Activated CD8-positive, alpha-beta T cell treated with anti-CD3 and anti-CD28 coated beads for 36 hours (primary cell): ENCODE results near the gene ST3GAL3. TPM values are rescaled to one million over a fixed set of nuclear protein-coding genes. Genes with fewer than 3 reads are reported as not detected.

ENCODE experiments used
- ATAC-seq: fragments of 200-7000 bp; cut with Tn5 transposase; one replicate; pipeline ENCODE4 v1.10.0; 2021; ENCODE audit warnings: mild to moderate bottlenecking, moderate library complexity
- CTCF ChIA-PET: fragments of 350-600 bp; sonication (Branson Sonifier 250); formaldehyde crosslinking; loops from one replicate; lab custom pipeline; 2021; ENCODE audit warnings: antibody characterized with exemption; lab: Charles Lee
- POLR2A ChIA-PET: fragments of 350-600 bp; sonication (Branson Sonifier 250); formaldehyde crosslinking; loops from one replicate; lab custom pipeline; 2021; ENCODE audit warnings: antibody characterized with exemption; lab: Charles Lee
- DNase-seq: peaks from one replicate; pipeline ENCODE4 v3.0.0-alpha.2; 2020
- H3K27ac Mint-ChIP-seq: one replicate; pipeline ENCODE4 v1.8.0; 2021; ENCODE audit warnings: mild to moderate bottlenecking, mixed read lengths
- H3K27me3 Mint-ChIP-seq: one replicate; pipeline ENCODE4 v1.8.0; 2021; ENCODE audit warnings: mixed read lengths
- H3K36me3 Mint-ChIP-seq: one replicate; pipeline ENCODE4 v1.8.0; 2021; ENCODE audit warnings: low read depth, mixed read lengths
- H3K4me1 Mint-ChIP-seq: one replicate; pipeline ENCODE4 v1.8.0; 2021; ENCODE audit warnings: low read depth, mixed read lengths
- H3K4me3 Mint-ChIP-seq: one replicate; pipeline ENCODE4 v1.8.0; 2021; ENCODE audit warnings: mild to moderate bottlenecking, moderate library complexity, mixed read lengths
- H3K9me3 Mint-ChIP-seq: one replicate; pipeline ENCODE4 v1.8.0; 2021; ENCODE audit warnings: mixed read lengths
- CTCF ChIP-seq: fragments of 200-600 bp; IDR thresholded peaks from one replicate; pipeline ENCODE4 v1.8.0; 2022; ENCODE audit warnings: antibody characterized with exemption, mild to moderate bottlenecking
- intact Hi-C: fragments of 100-400 bp; cut with micrococcal nuclease; formaldehyde crosslinking; loops from one replicate; pipeline ENCODE4 v1.10.0; 2022
- total RNA-seq, 2 experiments: library from RNA; stranded (reverse); gene quantifications; one replicate each; pipeline ENCODE4 v1.2.3, GENCODE V29; 2021

Gene ST3GAL3
- total RNA-seq, 2 experiments from 2014 or later = 14.5 to 20.0 TPM

DNA sequence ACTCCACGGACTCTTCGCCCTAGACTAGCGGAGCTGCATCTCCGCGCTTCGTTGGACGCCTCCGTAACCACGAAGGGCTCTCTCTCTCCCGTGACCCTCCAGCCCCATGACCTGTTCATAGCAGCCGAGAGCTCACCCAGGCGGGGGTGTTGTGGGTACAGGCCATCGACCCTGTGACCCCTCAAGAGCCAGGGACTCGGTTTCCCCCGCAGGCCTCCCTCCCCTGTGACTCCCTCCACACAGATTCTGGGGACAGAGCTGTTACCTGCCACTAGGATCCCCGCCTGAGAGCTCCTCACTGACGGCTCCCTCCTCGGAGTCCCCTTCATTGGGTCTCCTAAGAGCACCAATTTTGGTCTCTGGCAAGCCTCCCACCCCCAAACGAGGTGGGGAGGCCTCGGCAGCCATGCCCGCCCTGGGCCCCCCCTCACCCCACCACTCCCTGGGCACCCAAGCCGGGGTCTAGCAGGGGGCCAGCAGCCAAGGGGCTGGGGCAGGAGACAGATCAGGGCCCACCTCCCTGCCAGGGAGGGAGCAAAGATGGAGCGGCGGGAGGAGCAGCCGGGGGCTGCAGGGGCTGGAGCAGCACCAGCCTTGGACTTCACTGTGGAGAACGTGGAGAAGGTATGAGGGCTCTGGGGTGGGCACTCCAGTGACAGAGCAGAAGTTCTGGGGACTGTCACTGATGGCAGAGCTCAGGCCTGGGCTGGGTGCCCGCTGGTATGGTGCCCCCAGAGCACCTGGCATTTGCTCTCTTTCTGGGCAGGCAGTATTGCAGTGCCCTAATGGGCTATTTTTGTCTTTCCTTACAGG, 239.9 kb downstream of the ST3GAL3 start:
- Mint-ChIP-seq H3K4me1 (peaks cover 38% of the 10 kb centered on the region), H3K27me3 (no peaks in the 10 kb centered on the region), H3K36me3 (no peaks in the 10 kb centered on the region), H3K27ac (peak overlapping the region; percentile 90), H3K4me3 (peak overlapping the region; percentile 94), H3K9me3 (no peaks in the 10 kb centered on the region)
- no peak for ATAC-seq
- ChIA-PET POLR2A (interaction anchor here (1.0 to 1.7 kb wide), 8 partner anchors 12 to 295 kb away, joined by 3 to 9 read pairs (median 4); partner anchors contain the start of genes ATP6V0B and DPH2), CTCF (interaction anchor here (0.9 to 8.8 kb wide), 11 partner anchors 11 to 296 kb away, joined by 3 to 185 read pairs (median 3); partner anchors contain the start of genes ARTN and ATP6V0B)
- no peak for TF ChIP-seq CTCF
- intact Hi-C loops = no loop called here
- DNase-seq = peak; percentile 44

- Mint-ChIP-seq H3K9me3 (no peaks in the 10 kb centered on the region), H3K27me3 (no peaks in the 10 kb centered on the region), H3K4me1 (peaks cover 36% of the 10 kb centered on the region), H3K36me3 (no peaks in the 10 kb centered on the region), H3K4me3 (peak overlapping the region; percentile 94), H3K27ac (no peak overlapping the region)
- CTCF ChIA-PET = interaction anchor here (1.0 to 8.8 kb wide), 6 partner anchors 12 to 185 kb away, joined by 3 to 185 read pairs (median 4); partner anchors contain the start of gene ARTN
- intact Hi-C loops = no loop called here
- DNase-seq = no peak
- TF ChIP-seq CTCF = no peak
- ATAC-seq = no peak
- POLR2A ChIA-PET = interaction anchor here (1.1 to 1.3 kb wide), 6 partner anchors 13 to 32 kb away, joined by 3 to 9 read pairs (median 4); partner anchors contain the start of genes ATP6V0B and DPH2
Measured at GRCh38 chr1:43947874-43948437, 240.6 kb downstream of the ST3GAL3 start.

- POLR2A ChIA-PET = interaction anchor here (0.9 to 1.8 kb wide), 3 partner anchors 13 to 243 kb away, joined by 3 to 6 read pairs (median 4); partner anchors contain the start of gene ATP6V0B
- Mint-ChIP-seq H3K27me3 (no peaks in the 10 kb centered on the region), H3K4me3 (no peak overlapping the region), H3K4me1 (peaks cover 33% of the 10 kb centered on the region), H3K9me3 (no peaks in the 10 kb centered on the region), H3K27ac (no peak overlapping the region), H3K36me3 (no peaks in the 10 kb centered on the region)
- intact Hi-C loops = no loop called here
- DNase-seq (no peak), ATAC-seq (no peak)
- CTCF ChIA-PET = interaction anchor here (0.9 to 8.8 kb wide), 4 partner anchors 15 to 186 kb away, joined by 3 to 185 read pairs (median 4); partner anchors contain the start of gene ARTN
- no peak for TF ChIP-seq CTCF
Measured at GRCh38 chr1:43949678-43950077, 242.3 kb downstream of the ST3GAL3 start.

DNA sequence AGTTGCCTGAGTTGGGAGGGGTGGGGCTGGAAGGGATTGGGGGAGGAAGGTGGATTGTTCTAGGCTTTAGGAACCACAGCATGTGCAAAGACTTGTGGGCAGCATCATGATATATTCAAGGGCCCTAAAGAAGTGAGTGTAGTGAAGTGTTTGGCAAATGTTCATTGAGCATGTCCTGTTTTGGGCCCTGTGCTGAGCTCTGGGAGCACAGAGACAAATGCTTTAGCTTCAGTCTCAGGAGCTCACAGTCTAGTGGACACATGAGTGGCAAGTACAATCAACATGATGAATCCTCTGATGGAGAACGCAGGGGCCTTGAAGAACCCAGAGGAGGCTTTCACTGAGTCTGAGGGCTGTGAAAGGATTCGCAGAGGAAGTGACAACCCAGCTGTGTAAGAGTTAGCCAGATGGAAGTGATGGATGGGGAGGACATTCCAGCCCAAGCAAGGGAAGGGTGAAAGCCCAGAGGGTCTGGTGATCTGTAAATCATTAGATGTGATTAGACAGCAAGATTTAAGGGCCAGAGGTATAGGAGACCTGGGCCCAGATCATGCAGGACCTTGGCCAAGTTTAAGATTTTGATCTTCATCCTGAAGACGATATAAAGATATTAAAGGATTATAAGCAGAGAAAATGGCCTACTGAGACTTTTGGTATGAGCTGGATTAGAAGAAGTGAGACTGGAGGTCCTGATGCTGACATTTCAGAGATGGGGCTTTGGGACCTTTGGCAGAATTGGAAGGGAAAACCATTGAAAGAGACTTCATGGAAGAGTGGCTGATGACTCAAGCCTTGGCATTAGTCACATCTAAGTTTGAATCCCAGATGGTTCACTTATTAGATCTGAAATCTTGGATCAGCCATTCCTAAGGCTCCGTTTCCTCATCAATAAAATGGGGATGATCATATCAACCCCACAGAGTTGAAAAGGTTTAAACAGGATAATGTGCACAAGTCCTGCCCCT, 244.0 kb downstream of the ST3GAL3 start:
- DNase-seq (no peak), ATAC-seq (no peak)
- Mint-ChIP-seq H3K27me3 (no peaks in the 10 kb centered on the region), H3K9me3 (no peaks in the 10 kb centered on the region), H3K4me3 (no peak overlapping the region), H3K36me3 (no peaks in the 10 kb centered on the region), H3K27ac (no peak overlapping the region), H3K4me1 (peaks cover 24% of the 10 kb centered on the region)
- TF ChIP-seq CTCF = no peak
- CTCF ChIA-PET = interaction anchor here (0.7 to 8.8 kb wide), 4 partner anchors 16 to 188 kb away, joined by 3 to 185 read pairs (median 5); partner anchors contain the start of genes ARTN and SLC6A9
- POLR2A ChIA-PET = interaction anchor here (1.0 to 1.8 kb wide), 4 partner anchors 19 to 244 kb away, joined by 3 to 6 read pairs (median 4); partner anchors contain the start of genes ATP6V0B and DPH2
- intact Hi-C loops = no loop called here
